ENCODE data around the gene DLX5.

GRCh38 chr7:97001221-97001620 is 23.4 kb downstream of the DLX5 start:
- TF ChIP-seq CTCF (conservative IDR thresholded peaks at IDR 0.05; ENCODE audit: low read depth, low read length), result no peak
- TF ChIP-seq POLR2A (IDR thresholded peaks at IDR 0.05; ENCODE audit: low read depth, low read length), result no peak
- no peak for TF ChIP-seq RAD21 (IDR thresholded peaks at IDR 0.05; ENCODE audit: low read length)

All from IMR-90 (cell line).